GM21390 (cell line): ENCODE measurements around the gene LRRC8A.

Source experiments
- ATAC-seq: cut with Tn5 transposase; IDR thresholded peaks from one replicate; pipeline ENCODE4 v1.9.1; 2021; ENCODE audit not compliant: unreplicated experiment

LRRC8A gene

GRCh38 chr9:128901379-128901778 is 19.4 kb downstream of the LRRC8A start:
- no peak for ATAC-seq

GRCh38 chr9:128901822-128902221 is 19.9 kb downstream of the LRRC8A start:
- no peak for ATAC-seq

GRCh38 chr9:128902351-128903078 is 20.6 kb downstream of the LRRC8A start:
- ATAC-seq, result peak; percentile 87

GRCh38 chr9:128903079-128903461 is 21.1 kb downstream of the LRRC8A start:
- no peak for ATAC-seq

GRCh38 chr9:128903871-128904620 is 22.1 kb downstream of the LRRC8A start:
- no peak for ATAC-seq

GRCh38 chr9:128905964-128906363 is 24.0 kb downstream of the LRRC8A start:
- ATAC-seq, result no peak

GRCh38 chr9:128906741-128907140 is 24.8 kb downstream of the LRRC8A start:
- no peak for ATAC-seq

- no peak for ATAC-seq
These were observed 26.4 kb downstream of the LRRC8A start for GRCh38 chr9:128908372-128908771.

- ATAC-seq, result no peak
These were observed 27.9 kb downstream of the LRRC8A start for GRCh38 chr9:128909859-128910258.

GRCh38 chr9:128910906-128911305 is 29.0 kb downstream of the LRRC8A start:
- ATAC-seq, result no peak

- ATAC-seq, result no peak
These were observed 29.6 kb downstream of the LRRC8A start for GRCh38 chr9:128911529-128912035.

GRCh38 chr9:128912270-128912853 is 30.4 kb downstream of the LRRC8A start:
- ATAC-seq, result no peak

- no peak for ATAC-seq
These were observed 31.3 kb downstream of the LRRC8A start for GRCh38 chr9:128913048-128913900.

- no peak for ATAC-seq
These were observed 32.3 kb downstream of the LRRC8A start for GRCh38 chr9:128913995-128914772.

GRCh38 chr9:128916204-128916603 is 34.3 kb downstream of the LRRC8A start:
- no peak for ATAC-seq

GRCh38 chr9:128916745-128917144 is 34.8 kb downstream of the LRRC8A start:
- ATAC-seq, result no peak

- ATAC-seq, result no peak
These were observed 35.4 kb downstream of the LRRC8A start for GRCh38 chr9:128917151-128917849.

- no peak for ATAC-seq
These were observed 37.0 kb downstream of the LRRC8A start for GRCh38 chr9:128918921-128919320.

GRCh38 chr9:128919402-128920089 is 37.6 kb downstream of the LRRC8A start:
- no peak for ATAC-seq
